Measurements from ENCODE around the gene FERMT1.
"Not testable (repeated sequence)": the region's sequence is repeated elsewhere in the genome, so short reads cannot be mapped to it uniquely, and the experiment has no call there.

Gene FERMT1

GRCh38 chr20:6037082-6037481, 85.7 kb downstream of the FERMT1 start:
- DNase-seq = no peak

GRCh38 chr20:6036213-6036612, 86.6 kb downstream of the FERMT1 start:
- no peak for DNase-seq

- DNase-seq = no peak
These were observed 88.5 kb downstream of the FERMT1 start for GRCh38 chr20:6034134-6034969.

GRCh38 chr20:6032907-6033306, 89.9 kb downstream of the FERMT1 start:
- DNase-seq = not testable (repeated sequence)

GRCh38 chr20:6030453-6031080, 92.3 kb downstream of the FERMT1 start:
- no peak for DNase-seq

GRCh38 chr20:6029538-6029937, 93.3 kb downstream of the FERMT1 start:
- no peak for DNase-seq

GRCh38 chr20:6028818-6029217, 94.0 kb downstream of the FERMT1 start:
- no peak for DNase-seq

- no peak for DNase-seq
These were observed 96.8 kb downstream of the FERMT1 start for GRCh38 chr20:6026051-6026450.

All from stimulated activated CD4-positive, alpha-beta T cell treated with anti-CD3 and anti-CD28 coated beads, Interleukin-15, amount 100 ng/mL, for 24 hours (primary cell).